K562 (cell line): ENCODE data around the gene MBNL2. TPM values are rescaled to one million over a fixed set of nuclear protein-coding genes. Genes with fewer than 3 reads are reported as not detected.

Experiments
- CBFA2T2 ChIP-seq: fragments of 450-650 bp; conservative IDR thresholded peaks from 2 replicates; pipeline ENCODE4 v1.6.1; 2017; ENCODE audit warnings: mild to moderate bottlenecking
- ELF4 ChIP-seq: fragments of 450-650 bp; formaldehyde crosslinking; IDR thresholded peaks from 2 replicates; pipeline ENCODE4 v1.4.0; 2022; ENCODE audit warnings: missing genetic modification characterization
- ETS2 ChIP-seq: IDR thresholded peaks from 2 replicates; pipeline ENCODE4 v1.6.1; 2016; ENCODE audit warnings: borderline replicate concordance, missing genetic modification characterization, mild to moderate bottlenecking, moderate library complexity, missing compliant biosample characterization; ENCODE audit not compliant: poor library complexity, severe bottlenecking
- HNRNPK ChIP-seq: fragments of 200-400 bp; formaldehyde crosslinking; IDR thresholded peaks from one replicate; pipeline ENCODE4 v1.6.1; 2018; ENCODE audit warnings: mild to moderate bottlenecking, low read depth, low read length; ENCODE audit not compliant: poor library complexity, severe bottlenecking
- MTA3 ChIP-seq: fragments of 450-650 bp; formaldehyde crosslinking; IDR thresholded peaks from 2 replicates; pipeline ENCODE4 v1.6.1; 2017; ENCODE audit warnings: mild to moderate bottlenecking, borderline replicate concordance
- NCOA6 ChIP-seq: fragments of 450-650 bp; IDR thresholded peaks from 2 replicates; pipeline ENCODE4 v1.6.1; 2017; ENCODE audit warnings: mild to moderate bottlenecking
- NFRKB ChIP-seq: fragments of 450-650 bp; IDR thresholded peaks from 2 replicates; pipeline ENCODE4 v1.6.1; 2016; ENCODE audit warnings: low read depth
- PHF21A ChIP-seq: fragments of 450-650 bp; IDR thresholded peaks from 2 replicates; pipeline ENCODE4 v1.6.1; 2017; ENCODE audit warnings: low read depth, borderline replicate concordance
- RFX5 ChIP-seq: IDR thresholded peaks from 2 replicates; pipeline ENCODE4 v1.6.1; 2011; ENCODE audit warnings: low read depth, mild to moderate bottlenecking, improper control_type of control experiment, low read length
- ZFP1 ChIP-seq: fragments of 450-650 bp; formaldehyde crosslinking; IDR thresholded peaks from 2 replicates; pipeline ENCODE4 v1.4.0; 2020; ENCODE audit warnings: mild to moderate bottlenecking, mixed read lengths
- ZNF41 ChIP-seq: fragments of 250-450 bp; sonication (Bioruptor Pico); conservative IDR thresholded peaks from 2 replicates; pipeline ENCODE4 v1.4.0; 2020; ENCODE audit warnings: mild to moderate bottlenecking
- polyA plus RNA-seq, 8 experiments: library from polyadenylated mRNA; depleted of rRNA in 4 of 8; stranded (reverse) in 5 of 8; unstranded in 3 of 8; fragments of >200 nt; fragmentation: Nextera tagmentation in 2 of 8; fragmentation: Illumina TruSeq in 1 of 8; extraction: Ambion mirVana in 2 of 8; extraction: Trizol in 1 of 8; gene quantifications; 2 replicates each; pipeline versions ENCODE4 v1.2.1 to v1.2.3, GENCODE V29; 2011 to 2014; ENCODE audit warnings: inconsistent platforms in 1 of 8, missing spikeins in 1 of 8
- total RNA-seq, 7 experiments: library from RNA; depleted of rRNA in 6 of 7; stranded (reverse); fragments of >200 nt in 6 of 7; fragmentation: Illumina TruSeq in 2 of 7; extraction: Trizol in 2 of 7; gene quantifications; 2 replicates each; pipeline versions ENCODE4 v1.2.1 to v1.2.3, GENCODE V29; 2011 to 2021; ENCODE audit warnings: low replicate concordance in 1 of 7
- TF ChIP-seq, protein P1 (sequence below), 2 experiments: fragments of 450-650 bp; IDR thresholded peaks; 2 replicates each; pipeline ENCODE4 v1.6.1; 2018; ENCODE audit warnings: mild to moderate bottlenecking in 2 of 2, low read depth in 1 of 2; ENCODE audit not compliant: partially characterized antibody in 2 of 2

The MBNL2 gene
- total and polyA plus RNA-seq, 9 of the 15 experiments (the other 6 are each of a cell fraction or from before 2014, with no cell fraction given): 7.0 to 24.8 (median 13.8) TPM

DNA sequence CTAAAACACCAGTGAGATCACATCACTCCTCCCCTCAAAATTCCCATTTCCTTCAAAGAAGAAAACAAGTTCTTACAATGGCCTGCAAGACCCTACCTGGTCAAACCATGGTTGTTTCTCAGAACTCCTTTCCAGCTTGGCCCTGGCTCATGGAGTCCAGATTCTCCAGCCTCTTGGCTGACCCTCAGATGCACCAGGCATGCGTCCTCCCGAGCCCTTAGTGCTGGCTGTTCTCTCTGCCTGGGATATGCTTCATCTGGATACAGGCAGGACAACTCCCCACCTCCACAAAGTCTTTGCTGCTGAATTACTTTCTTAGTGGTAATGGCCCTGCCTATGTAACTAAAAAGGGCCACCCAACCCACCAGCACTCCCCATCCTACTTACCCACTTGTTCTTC lies 94.3 kb downstream of the MBNL2 start (continued):
- TF ChIP-seq NFRKB (no peak), HNRNPK (no peak), ZFP1 (CRISPR knock-in tag) (no peak), PHF21A (no peak), CBFA2T2 (no peak), MTA3 (no peak), ZNF41 (CRISPR knock-in tag) (no peak), RFX5 (no peak), ELF4 (CRISPR knock-in tag) (no peak), ETS2 (no peak), NCOA6 (no peak)
- TF ChIP-seq, protein P1, sequence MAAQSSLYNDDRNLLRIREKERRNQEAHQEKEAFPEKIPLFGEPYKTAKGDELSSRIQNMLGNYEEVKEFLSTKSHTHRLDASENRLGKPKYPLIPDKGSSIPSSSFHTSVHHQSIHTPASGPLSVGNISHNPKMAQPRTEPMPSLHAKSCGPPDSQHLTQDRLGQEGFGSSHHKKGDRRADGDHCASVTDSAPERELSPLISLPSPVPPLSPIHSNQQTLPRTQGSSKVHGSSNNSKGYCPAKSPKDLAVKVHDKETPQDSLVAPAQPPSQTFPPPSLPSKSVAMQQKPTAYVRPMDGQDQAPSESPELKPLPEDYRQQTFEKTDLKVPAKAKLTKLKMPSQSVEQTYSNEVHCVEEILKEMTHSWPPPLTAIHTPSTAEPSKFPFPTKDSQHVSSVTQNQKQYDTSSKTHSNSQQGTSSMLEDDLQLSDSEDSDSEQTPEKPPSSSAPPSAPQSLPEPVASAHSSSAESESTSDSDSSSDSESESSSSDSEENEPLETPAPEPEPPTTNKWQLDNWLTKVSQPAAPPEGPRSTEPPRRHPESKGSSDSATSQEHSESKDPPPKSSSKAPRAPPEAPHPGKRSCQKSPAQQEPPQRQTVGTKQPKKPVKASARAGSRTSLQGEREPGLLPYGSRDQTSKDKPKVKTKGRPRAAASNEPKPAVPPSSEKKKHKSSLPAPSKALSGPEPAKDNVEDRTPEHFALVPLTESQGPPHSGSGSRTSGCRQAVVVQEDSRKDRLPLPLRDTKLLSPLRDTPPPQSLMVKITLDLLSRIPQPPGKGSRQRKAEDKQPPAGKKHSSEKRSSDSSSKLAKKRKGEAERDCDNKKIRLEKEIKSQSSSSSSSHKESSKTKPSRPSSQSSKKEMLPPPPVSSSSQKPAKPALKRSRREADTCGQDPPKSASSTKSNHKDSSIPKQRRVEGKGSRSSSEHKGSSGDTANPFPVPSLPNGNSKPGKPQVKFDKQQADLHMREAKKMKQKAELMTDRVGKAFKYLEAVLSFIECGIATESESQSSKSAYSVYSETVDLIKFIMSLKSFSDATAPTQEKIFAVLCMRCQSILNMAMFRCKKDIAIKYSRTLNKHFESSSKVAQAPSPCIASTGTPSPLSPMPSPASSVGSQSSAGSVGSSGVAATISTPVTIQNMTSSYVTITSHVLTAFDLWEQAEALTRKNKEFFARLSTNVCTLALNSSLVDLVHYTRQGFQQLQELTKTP (IDR thresholded peaks at IDR 0.05; ENCODE audit: low read depth in 1 of 2, partially characterized antibody in 2 of 2): no peak
- TF ChIP-seq, all 486 proteins: peak for 0
